ENCODE results near the gene PAX4. TPM values are rescaled to one million over a fixed set of nuclear protein-coding genes. Genes with fewer than 3 reads are reported as not detected.

The PAX4 gene
- total and polyA plus RNA-seq, 2 of the 4 experiments (the other 2 are of a cell fraction) = not detected

DNA sequence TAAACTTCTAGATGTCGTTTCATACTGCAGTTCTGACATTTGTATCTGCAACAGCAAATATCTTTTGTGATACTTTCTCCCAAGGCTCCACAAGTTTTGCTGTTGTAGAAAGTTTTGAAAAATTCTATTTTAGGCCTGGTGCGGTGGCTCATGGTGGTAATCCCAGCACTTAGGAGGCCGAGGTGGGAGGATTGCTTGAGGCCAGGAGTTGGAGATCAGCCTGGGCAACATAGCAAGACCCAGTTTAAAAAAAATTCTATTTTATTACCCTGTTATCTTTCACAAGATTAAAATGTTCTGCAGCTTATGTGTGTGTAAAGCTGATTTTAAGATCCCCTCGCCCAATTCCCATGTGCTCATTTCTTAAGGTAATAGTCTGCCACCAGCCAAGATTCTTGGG is 35.5 kb upstream of the PAX4 start:
- Histone ChIP-seq H2AFZ (replicated peaks; ENCODE audit: low read length, poor library complexity) (no peak overlapping the region), H4K20me1 (ENCODE audit: insufficient read depth, low read length) (peaks cover 60% of the 10 kb centered on the region), H3K4me2 (ENCODE audit: low read depth, low read length) (peak overlapping the region; percentile 51), H3K4me3 (ENCODE audit: insufficient read depth, low read depth, low read length) (peak overlapping the region; percentile 91; the same call in 1 of the 2 replicates), H2AK5ac (ENCODE audit: low read depth, low read length) (no peak overlapping the region), H2BK15ac (ENCODE audit: low read depth, low read length) (no peak overlapping the region), H3K27ac (ENCODE audit: insufficient read depth, low read length) (no peak overlapping the region), H2BK20ac (ENCODE audit: low read depth, low read length) (no peak overlapping the region), H4K91ac (ENCODE audit: insufficient read depth, low read depth, low read length) (no peak overlapping the region), H3K9me3 (ENCODE audit: control insufficient read depth, insufficient read depth, low read length) (no peaks in the 10 kb centered on the region), H3K56ac (ENCODE audit: extremely low read depth, insufficient read depth, low read length) (no peak overlapping the region), H3K9ac (ENCODE audit: low read depth, low read length) (no peak overlapping the region; the same call in 1 of the 2 replicates), H3K79me1 (ENCODE audit: low read depth in 1 of 2, low read length in 2 of 2) (peaks cover 13 to 62% of the 10 kb centered on the region in 2 experiments; a peak in 3 of 4 replicates), H3K36me3 (ENCODE audit: control insufficient read depth, insufficient read depth, low read length) (peaks cover 4% of the 10 kb centered on the region; the same call in 1 of the 2 replicates), H4K8ac (ENCODE audit: low read depth in 2 of 2, low read length in 2 of 2) (no peak overlapping the region), H3K27me3 (ENCODE audit: control insufficient read depth, insufficient read depth, low read length) (no peaks in the 10 kb centered on the region), H3K18ac (ENCODE audit: low read depth, low read length) (no peak overlapping the region), H3K23ac (ENCODE audit: low read depth, low read length) (0 out of 2 replicates have a peak overlapping the region, but pooled peaks have one; percentile 33), H2BK120ac (ENCODE audit: low read depth, low read length) (no peak overlapping the region), H2AK9ac (replicated peaks; ENCODE audit: low read depth, low read length, poor library complexity) (no peak overlapping the region), H3K4me1 (ENCODE audit: control insufficient read depth, insufficient read depth, low read length) (peaks cover 8% of the 10 kb centered on the region), H4K5ac (ENCODE audit: low read depth, low read length) (no peak overlapping the region), H3K4ac (ENCODE audit: low read depth, low read length) (no peak overlapping the region), H2BK5ac (ENCODE audit: low read depth, low read length, poor library complexity, severe bottlenecking) (no peak overlapping the region), H3K14ac (replicated peaks; ENCODE audit: low read depth, low read length) (no peak overlapping the region), H3K9me1 (ENCODE audit: insufficient read depth, low read length) (peaks cover 21% of the 10 kb centered on the region)
- no CpG with 5 or more reads among the region's 4 CpGs for whole genome bisulfite sequencing, 2 experiments (ENCODE audit: extremely low coverage in 2 of 2, insufficient read length in 1 of 2)
- in situ Hi-C loops (cut with MboI; ENCODE audit: low sequenced_read_pairs) (no loop called here), intact Hi-C loops (cut with micrococcal nuclease) (loop anchor here (2.0 kb wide), 1 partner anchor 69 kb away; the partner anchor contains the start of gene GCC1), dilution Hi-C loops (cut with HindIII; ENCODE audit: low sequenced_read_pairs, unreplicated experiment) (no loop called here)
- no peak for ATAC-seq (ENCODE audit: low read depth)
- TF ChIP-seq MAFK (IDR thresholded peaks at IDR 0.05; ENCODE audit: low read depth, low read length) (no peak), SMC3 (IDR thresholded peaks at IDR 0.05; ENCODE audit: low read depth, low read length) (no peak), CEBPB (IDR thresholded peaks at IDR 0.05; ENCODE audit: low read depth, low read length) (no peak), POLR2A (IDR thresholded peaks at IDR 0.05; ENCODE audit: low read depth, low read length) (0 out of 2 replicates have a peak, but pooled peaks have one; percentile 7)
- TF ChIP-seq, protein P1, sequence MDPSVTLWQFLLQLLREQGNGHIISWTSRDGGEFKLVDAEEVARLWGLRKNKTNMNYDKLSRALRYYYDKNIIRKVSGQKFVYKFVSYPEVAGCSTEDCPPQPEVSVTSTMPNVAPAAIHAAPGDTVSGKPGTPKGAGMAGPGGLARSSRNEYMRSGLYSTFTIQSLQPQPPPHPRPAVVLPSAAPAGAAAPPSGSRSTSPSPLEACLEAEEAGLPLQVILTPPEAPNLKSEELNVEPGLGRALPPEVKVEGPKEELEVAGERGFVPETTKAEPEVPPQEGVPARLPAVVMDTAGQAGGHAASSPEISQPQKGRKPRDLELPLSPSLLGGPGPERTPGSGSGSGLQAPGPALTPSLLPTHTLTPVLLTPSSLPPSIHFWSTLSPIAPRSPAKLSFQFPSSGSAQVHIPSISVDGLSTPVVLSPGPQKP (IDR thresholded peaks at IDR 0.05; ENCODE audit: borderline replicate concordance, low read depth, low read length) = no peak
- no peak for DNase-seq
- CTCF ChIA-PET = no interaction called here
- POLR2A ChIA-PET (ENCODE audit: unreplicated experiment) = no interaction called here
- BruUV-seq (replicated peaks) = no TSS peak

Data from IMR-90 (cell line).